ENCODE data around the gene KCNQ1. TPM values are rescaled to one million over a fixed set of nuclear protein-coding genes. Genes with fewer than 3 reads are reported as not detected.

Gene KCNQ1
- total RNA-seq, 1 experiment from 2014 or later = 2.5 TPM

DNA sequence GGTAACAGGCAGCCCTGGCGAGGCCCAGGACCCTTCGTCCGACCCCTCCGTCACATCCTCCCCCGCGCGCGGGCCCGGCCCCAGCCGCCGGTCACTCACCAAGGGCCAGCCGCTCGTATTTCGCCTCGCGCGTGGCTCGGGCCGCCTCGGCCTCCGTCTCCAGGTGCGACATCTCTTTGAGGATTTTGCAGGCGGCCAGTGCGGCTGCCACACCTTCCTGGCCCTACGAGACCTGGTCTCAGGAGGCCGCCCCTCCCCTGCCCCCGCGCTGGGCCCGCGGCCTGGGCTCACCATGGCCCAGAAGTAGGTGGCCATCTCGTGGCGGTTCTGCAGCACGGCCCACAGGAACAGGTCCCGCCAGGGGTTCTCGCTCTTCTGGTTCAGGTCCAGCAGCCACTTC is 30.2 kb upstream of the KCNQ1 start (continued):
- TF ChIP-seq ATF2 (CRISPR knock-in tag; IDR thresholded peaks at IDR 0.05; ENCODE audit: borderline replicate concordance, low read depth) (no peak), TP53 (CRISPR knock-in tag; IDR thresholded peaks at IDR 0.05) (no peak)
- TF ChIP-seq, protein P1, sequence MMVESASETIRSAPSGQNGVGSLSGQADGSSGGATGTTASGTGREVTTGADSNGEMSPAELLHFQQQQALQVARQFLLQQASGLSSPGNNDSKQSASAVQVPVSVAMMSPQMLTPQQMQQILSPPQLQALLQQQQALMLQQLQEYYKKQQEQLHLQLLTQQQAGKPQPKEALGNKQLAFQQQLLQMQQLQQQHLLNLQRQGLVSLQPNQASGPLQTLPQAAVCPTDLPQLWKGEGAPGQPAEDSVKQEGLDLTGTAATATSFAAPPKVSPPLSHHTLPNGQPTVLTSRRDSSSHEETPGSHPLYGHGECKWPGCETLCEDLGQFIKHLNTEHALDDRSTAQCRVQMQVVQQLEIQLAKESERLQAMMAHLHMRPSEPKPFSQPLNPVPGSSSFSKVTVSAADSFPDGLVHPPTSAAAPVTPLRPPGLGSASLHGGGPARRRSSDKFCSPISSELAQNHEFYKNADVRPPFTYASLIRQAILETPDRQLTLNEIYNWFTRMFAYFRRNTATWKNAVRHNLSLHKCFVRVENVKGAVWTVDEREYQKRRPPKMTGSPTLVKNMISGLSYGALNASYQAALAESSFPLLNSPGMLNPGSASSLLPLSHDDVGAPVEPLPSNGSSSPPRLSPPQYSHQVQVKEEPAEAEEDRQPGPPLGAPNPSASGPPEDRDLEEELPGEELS (CRISPR knock-in tag; IDR thresholded peaks at IDR 0.05) = no peak

DNA sequence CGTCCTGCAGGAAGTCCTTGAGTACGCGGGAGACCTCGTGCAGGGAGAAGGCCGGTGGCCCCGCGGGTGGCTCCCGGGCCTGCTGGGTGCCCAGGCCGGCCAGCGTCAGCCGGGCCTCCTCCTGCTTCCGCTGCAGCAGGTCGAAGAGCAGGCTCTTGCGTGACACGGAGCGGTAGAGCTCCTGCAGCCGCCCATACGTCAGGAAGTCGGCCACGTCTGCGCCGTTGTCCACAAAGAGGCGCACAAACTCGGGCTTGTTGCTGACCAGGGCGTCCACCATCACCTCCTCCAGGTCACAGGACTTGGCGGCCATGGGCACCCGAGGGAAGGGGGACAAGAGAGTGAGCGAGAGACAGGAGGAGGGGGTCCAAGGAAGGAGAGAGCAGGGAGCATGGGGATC is 29.6 kb upstream of the KCNQ1 start:
- H3K4me1 Mint-ChIP-seq = no peaks in the 10 kb centered on the region
- no peaks in the 10 kb centered on the region for H3K36me3 Mint-ChIP-seq
- no peaks in the 10 kb centered on the region for H3K27me3 Mint-ChIP-seq (ENCODE audit: low read depth)
- POLR2A ChIA-PET = no interaction called here
- no peaks in the 10 kb centered on the region for H3K9me3 Mint-ChIP-seq
- TF ChIP-seq NFE2L1 (CRISPR knock-in tag; IDR thresholded peaks at IDR 0.05) (no peak), GABPB1 (CRISPR knock-in tag; IDR thresholded peaks at IDR 0.05) (no peak), EMX1 (CRISPR knock-in tag; IDR thresholded peaks at IDR 0.05) (no peak), NR2C2 (CRISPR knock-in tag; IDR thresholded peaks at IDR 0.05) (no peak), TEAD1 (CRISPR knock-in tag; IDR thresholded peaks at IDR 0.05) (no peak), ZNF219 (CRISPR knock-in tag; IDR thresholded peaks at IDR 0.05; ENCODE audit: borderline replicate concordance) (no peak), ZNF138 (CRISPR knock-in tag; conservative IDR thresholded peaks at IDR 0.05) (no peak), ZNF423 (CRISPR knock-in tag; IDR thresholded peaks at IDR 0.05) (no peak), ZNF512 (CRISPR knock-in tag; IDR thresholded peaks at IDR 0.05; ENCODE audit: borderline replicate concordance) (no peak), FOXJ3 (CRISPR knock-in tag; IDR thresholded peaks at IDR 0.05; ENCODE audit: borderline replicate concordance) (no peak), ESRRA (CRISPR knock-in tag; IDR thresholded peaks at IDR 0.05; ENCODE audit: borderline replicate concordance) (no peak)
- TF ChIP-seq, protein P2, sequence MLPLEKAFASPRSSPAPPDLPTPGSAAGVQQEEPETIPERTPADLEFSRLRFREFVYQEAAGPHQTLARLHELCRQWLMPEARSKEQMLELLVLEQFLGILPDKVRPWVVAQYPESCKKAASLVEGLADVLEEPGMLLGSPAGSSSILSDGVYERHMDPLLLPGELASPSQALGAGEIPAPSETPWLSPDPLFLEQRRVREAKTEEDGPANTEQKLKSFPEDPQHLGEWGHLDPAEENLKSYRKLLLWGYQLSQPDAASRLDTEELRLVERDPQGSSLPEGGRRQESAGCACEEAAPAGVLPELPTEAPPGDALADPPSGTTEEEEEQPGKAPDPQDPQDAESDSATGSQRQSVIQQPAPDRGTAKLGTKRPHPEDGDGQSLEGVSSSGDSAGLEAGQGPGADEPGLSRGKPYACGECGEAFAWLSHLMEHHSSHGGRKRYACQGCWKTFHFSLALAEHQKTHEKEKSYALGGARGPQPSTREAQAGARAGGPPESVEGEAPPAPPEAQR (CRISPR knock-in tag; IDR thresholded peaks at IDR 0.05) = no peak
- ATAC-seq (no peak), DNase-seq (ENCODE audit: low spot score) (no peak)
- H3K27ac Mint-ChIP-seq = peak overlapping the region; percentile 68; the same call in 1 of the 2 replicates
- H3K4me3 Mint-ChIP-seq = no peak overlapping the region
- CTCF ChIA-PET = interaction anchor here (2.0 kb wide), 1 partner anchor 111 kb away, joined by 9 read pairs; no protein-coding TSS in a partner anchor

- H3K9me3 Mint-ChIP-seq = no peaks in the 10 kb centered on the region
- no peak overlapping the region for H3K27ac Mint-ChIP-seq
- TF ChIP-seq SOX15 (CRISPR knock-in tag; IDR thresholded peaks at IDR 0.05) (no peak), ZNF396 (CRISPR knock-in tag; IDR thresholded peaks at IDR 0.05; ENCODE audit: borderline replicate concordance) (no peak), TCF7 (CRISPR knock-in tag; IDR thresholded peaks at IDR 0.05; ENCODE audit: low read depth) (no peak), ZNF263 (CRISPR knock-in tag; IDR thresholded peaks at IDR 0.05; ENCODE audit: low read depth) (no peak), ZNF671 (CRISPR knock-in tag; IDR thresholded peaks at IDR 0.05) (no peak), USF2 (CRISPR knock-in tag; IDR thresholded peaks at IDR 0.05) (no peak)
- TF ChIP-seq, protein P3, sequence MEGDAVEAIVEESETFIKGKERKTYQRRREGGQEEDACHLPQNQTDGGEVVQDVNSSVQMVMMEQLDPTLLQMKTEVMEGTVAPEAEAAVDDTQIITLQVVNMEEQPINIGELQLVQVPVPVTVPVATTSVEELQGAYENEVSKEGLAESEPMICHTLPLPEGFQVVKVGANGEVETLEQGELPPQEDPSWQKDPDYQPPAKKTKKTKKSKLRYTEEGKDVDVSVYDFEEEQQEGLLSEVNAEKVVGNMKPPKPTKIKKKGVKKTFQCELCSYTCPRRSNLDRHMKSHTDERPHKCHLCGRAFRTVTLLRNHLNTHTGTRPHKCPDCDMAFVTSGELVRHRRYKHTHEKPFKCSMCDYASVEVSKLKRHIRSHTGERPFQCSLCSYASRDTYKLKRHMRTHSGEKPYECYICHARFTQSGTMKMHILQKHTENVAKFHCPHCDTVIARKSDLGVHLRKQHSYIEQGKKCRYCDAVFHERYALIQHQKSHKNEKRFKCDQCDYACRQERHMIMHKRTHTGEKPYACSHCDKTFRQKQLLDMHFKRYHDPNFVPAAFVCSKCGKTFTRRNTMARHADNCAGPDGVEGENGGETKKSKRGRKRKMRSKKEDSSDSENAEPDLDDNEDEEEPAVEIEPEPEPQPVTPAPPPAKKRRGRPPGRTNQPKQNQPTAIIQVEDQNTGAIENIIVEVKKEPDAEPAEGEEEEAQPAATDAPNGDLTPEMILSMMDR (IDR thresholded peaks at IDR 0.05) = 0 out of 2 replicates have a peak, but pooled peaks have one; percentile 24
- no peak overlapping the region for H3K4me3 Mint-ChIP-seq
- H3K36me3 Mint-ChIP-seq = no peaks in the 10 kb centered on the region
- H3K4me1 Mint-ChIP-seq = no peaks in the 10 kb centered on the region
- POLR2A ChIA-PET = no interaction called here
- CTCF ChIA-PET = interaction anchor here (2.0 kb wide), 1 partner anchor 111 kb away, joined by 9 read pairs; no protein-coding TSS in a partner anchor
- ATAC-seq = no peak
- DNase-seq (ENCODE audit: low spot score) = no peak
- H3K27me3 Mint-ChIP-seq (ENCODE audit: low read depth) = no peaks in the 10 kb centered on the region
These were observed 29.0 kb upstream of the KCNQ1 start for GRCh38 chr11:2415601-2416380.

Data from WTC11 (cell line).